Activated T-cell treated with anti-CD3 and anti-CD28 coated beads, Interleukin-2, amount 50 U/mL, for 4 hours (primary cell): ENCODE results near the gene DLG2. TPM values are rescaled to one million over a fixed set of nuclear protein-coding genes. Genes with fewer than 3 reads are reported as not detected.
"Not testable (repeated sequence)": the region's sequence is repeated elsewhere in the genome, so short reads cannot be mapped to it uniquely, and the experiment has no call there.

Experiments used
- ATAC-seq, 2 donors: fragments of 200-7000 bp; cut with Tn5 transposase; one replicate each; pipeline ENCODE4 v1.10.0; 2021
- DNase-seq: peaks from one replicate; pipeline ENCODE4 v3.0.0-alpha.2; 2020
- H3K27me3 Mint-ChIP-seq: one replicate; pipeline ENCODE4 v1.8.0; 2021; ENCODE audit warnings: low read depth, mixed read lengths
- H3K36me3 Mint-ChIP-seq: one replicate; pipeline ENCODE4 v1.8.0; 2022; ENCODE audit warnings: mixed read lengths; ENCODE audit not compliant: insufficient read depth
- H3K4me1 Mint-ChIP-seq: one replicate; pipeline ENCODE4 v1.8.0; 2021; ENCODE audit warnings: low read depth, mixed read lengths
- H3K4me3 Mint-ChIP-seq: one replicate; pipeline ENCODE4 v1.8.0; 2021; ENCODE audit warnings: mild to moderate bottlenecking, moderate library complexity, mixed read lengths
- H3K9me3 Mint-ChIP-seq: one replicate; pipeline ENCODE4 v1.8.0; 2021; ENCODE audit warnings: mixed read lengths
- total RNA-seq, 3 donors: library from RNA; stranded (reverse); gene quantifications; one replicate each; pipeline ENCODE4 v1.2.1, GENCODE V29; 2021

The DLG2 gene
- total RNA-seq, 3 donors from 2014 or later = 0.54 to 1.3 (median 0.58) TPM

GRCh38 chr11:85263328-85263727 is 363.8 kb downstream of the DLG2 start:
- ATAC-seq (no peak), DNase-seq (no peak)
- Mint-ChIP-seq H3K4me1 (no peaks in the 10 kb centered on the region), H3K36me3 (no peaks in the 10 kb centered on the region), H3K9me3 (peaks cover 3% of the 10 kb centered on the region), H3K4me3 (no peak overlapping the region), H3K27me3 (no peaks in the 10 kb centered on the region)

DNA sequence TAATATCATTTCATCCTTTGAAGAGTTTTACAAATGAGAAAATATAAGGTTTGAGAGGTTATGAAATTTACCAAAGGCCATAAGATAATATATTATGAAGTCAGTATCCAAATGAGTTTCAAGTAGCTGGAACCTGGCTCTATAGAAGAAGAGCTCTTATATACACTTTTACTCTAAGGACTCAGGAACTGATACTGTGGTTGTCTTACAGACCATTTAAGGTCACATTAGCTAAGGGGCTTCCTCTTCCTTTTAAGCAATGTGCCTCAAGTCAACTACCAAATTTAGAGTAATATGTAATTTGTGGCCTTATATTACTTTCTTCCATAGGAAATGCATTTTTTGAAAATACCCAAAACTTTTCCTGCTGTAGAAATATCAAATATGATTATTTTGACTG is 369.3 kb downstream of the DLG2 start:
- no peak for DNase-seq
- Mint-ChIP-seq H3K4me3 (no peak overlapping the region), H3K9me3 (peaks cover 8% of the 10 kb centered on the region), H3K36me3 (no peaks in the 10 kb centered on the region), H3K27me3 (no peaks in the 10 kb centered on the region), H3K4me1 (no peaks in the 10 kb centered on the region)
- ATAC-seq = no peak

GRCh38 chr11:85256433-85256832 is 370.7 kb downstream of the DLG2 start:
- Mint-ChIP-seq H3K9me3 (peaks cover 12% of the 10 kb centered on the region), H3K36me3 (no peaks in the 10 kb centered on the region), H3K4me3 (no peak overlapping the region), H3K4me1 (no peaks in the 10 kb centered on the region), H3K27me3 (no peaks in the 10 kb centered on the region)
- ATAC-seq = no peak
- no peak for DNase-seq

GRCh38 chr11:85249482-85249881 is 377.7 kb downstream of the DLG2 start:
- no peaks in the 10 kb centered on the region for H3K36me3 Mint-ChIP-seq
- no peaks in the 10 kb centered on the region for H3K27me3 Mint-ChIP-seq
- ATAC-seq (no peak), DNase-seq (no peak)
- H3K4me3 Mint-ChIP-seq = no peak overlapping the region
- peaks cover 8% of the 10 kb centered on the region for H3K9me3 Mint-ChIP-seq
- no peaks in the 10 kb centered on the region for H3K4me1 Mint-ChIP-seq

GRCh38 chr11:85247797-85248196 is 379.3 kb downstream of the DLG2 start:
- H3K4me3 Mint-ChIP-seq = no peak overlapping the region
- no peak for ATAC-seq
- no peaks in the 10 kb centered on the region for H3K36me3 Mint-ChIP-seq
- no peak for DNase-seq
- H3K27me3 Mint-ChIP-seq = no peaks in the 10 kb centered on the region
- H3K4me1 Mint-ChIP-seq = no peaks in the 10 kb centered on the region
- peaks cover 4% of the 10 kb centered on the region for H3K9me3 Mint-ChIP-seq

DNA sequence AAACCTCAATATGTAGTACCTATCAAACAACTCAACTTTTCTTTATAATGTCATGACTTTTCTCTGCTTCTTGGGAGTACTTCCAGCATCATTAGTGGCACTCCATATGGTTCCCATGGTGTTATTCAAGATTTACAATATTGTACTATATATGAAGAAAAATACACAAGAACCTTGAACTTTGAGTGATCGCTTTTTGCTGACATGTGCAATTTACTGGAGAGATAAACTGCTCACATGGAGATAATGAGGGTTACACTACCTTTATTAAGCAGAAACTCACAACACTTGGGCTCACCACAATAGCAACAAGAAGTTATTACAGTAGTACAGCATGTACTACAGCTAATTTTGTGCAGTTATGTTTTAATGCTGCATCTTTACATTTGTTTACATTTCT is 388.2 kb downstream of the DLG2 start:
- H3K9me3 Mint-ChIP-seq = peaks cover 3% of the 10 kb centered on the region

GRCh38 chr11:85238038-85238437 is 389.1 kb downstream of the DLG2 start:
- not testable (repeated sequence) for H3K9me3 Mint-ChIP-seq, H3K4me1 Mint-ChIP-seq, H3K4me3 Mint-ChIP-seq, H3K36me3 Mint-ChIP-seq, DNase-seq, H3K27me3 Mint-ChIP-seq, ATAC-seq

More for the DNA sequence above, 388.2 kb downstream of the DLG2 start:
- no peak for DNase-seq
- ATAC-seq = no peak
- Mint-ChIP-seq H3K36me3 (no peaks in the 10 kb centered on the region), H3K27me3 (no peaks in the 10 kb centered on the region), H3K4me1 (no peaks in the 10 kb centered on the region), H3K4me3 (no peak overlapping the region)

GRCh38 chr11:85236211-85236610 is 390.9 kb downstream of the DLG2 start:
- Mint-ChIP-seq H3K9me3 (peaks cover 7% of the 10 kb centered on the region), H3K4me3 (no peak overlapping the region), H3K27me3 (no peaks in the 10 kb centered on the region), H3K4me1 (no peaks in the 10 kb centered on the region), H3K36me3 (no peaks in the 10 kb centered on the region)
- no peak for DNase-seq
- no peak for ATAC-seq

GRCh38 chr11:85232559-85232958 is 394.6 kb downstream of the DLG2 start:
- H3K36me3 Mint-ChIP-seq = no peaks in the 10 kb centered on the region
- H3K27me3 Mint-ChIP-seq = no peaks in the 10 kb centered on the region
- no peak overlapping the region for H3K4me3 Mint-ChIP-seq
- ATAC-seq (no peak), DNase-seq (no peak)
- H3K4me1 Mint-ChIP-seq = no peaks in the 10 kb centered on the region
- peaks cover 10% of the 10 kb centered on the region for H3K9me3 Mint-ChIP-seq

DNA sequence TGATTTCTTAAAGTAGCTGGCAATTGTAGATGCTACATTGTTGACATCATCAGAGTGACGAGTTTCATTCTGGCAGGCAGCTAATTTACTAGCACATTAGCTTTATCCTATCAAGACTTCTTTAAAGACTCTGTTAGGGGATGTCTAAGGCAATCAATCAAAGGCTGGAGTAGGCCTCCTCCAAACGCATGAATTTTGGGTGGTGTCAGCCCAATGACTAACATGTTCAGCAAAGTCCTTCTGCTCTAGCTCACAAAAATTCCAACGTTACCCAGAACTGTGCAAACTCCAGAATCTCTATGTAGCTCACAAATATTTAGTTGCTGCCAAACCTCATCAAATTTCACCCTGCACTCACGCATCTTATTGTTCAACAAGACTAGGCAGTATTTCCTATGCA is 395.6 kb downstream of the DLG2 start:
- Mint-ChIP-seq H3K4me3 (no peak overlapping the region), H3K9me3 (peaks cover 10% of the 10 kb centered on the region), H3K27me3 (no peaks in the 10 kb centered on the region), H3K4me1 (no peaks in the 10 kb centered on the region), H3K36me3 (no peaks in the 10 kb centered on the region)
- ATAC-seq (no peak), DNase-seq (no peak)

- H3K27me3 Mint-ChIP-seq, H3K4me1 Mint-ChIP-seq, ATAC-seq, H3K36me3 Mint-ChIP-seq, DNase-seq, H3K4me3 Mint-ChIP-seq: not testable (repeated sequence)
- peaks cover 14% of the 10 kb centered on the region for H3K9me3 Mint-ChIP-seq
These were observed 397.4 kb downstream of the DLG2 start for GRCh38 chr11:85229723-85230122.

- H3K9me3 Mint-ChIP-seq = peaks cover 18% of the 10 kb centered on the region
- DNase-seq (no peak), ATAC-seq (no peak)
- H3K4me1 Mint-ChIP-seq = no peaks in the 10 kb centered on the region
- no peaks in the 10 kb centered on the region for H3K36me3 Mint-ChIP-seq
- no peak overlapping the region for H3K4me3 Mint-ChIP-seq
- no peaks in the 10 kb centered on the region for H3K27me3 Mint-ChIP-seq
These were observed 430.2 kb downstream of the DLG2 start for GRCh38 chr11:85196968-85197367.

GRCh38 chr11:85195934-85196333 is 431.2 kb downstream of the DLG2 start:
- Mint-ChIP-seq H3K27me3 (no peaks in the 10 kb centered on the region), H3K4me3 (no peak overlapping the region)
- ATAC-seq = no peak

DNA sequence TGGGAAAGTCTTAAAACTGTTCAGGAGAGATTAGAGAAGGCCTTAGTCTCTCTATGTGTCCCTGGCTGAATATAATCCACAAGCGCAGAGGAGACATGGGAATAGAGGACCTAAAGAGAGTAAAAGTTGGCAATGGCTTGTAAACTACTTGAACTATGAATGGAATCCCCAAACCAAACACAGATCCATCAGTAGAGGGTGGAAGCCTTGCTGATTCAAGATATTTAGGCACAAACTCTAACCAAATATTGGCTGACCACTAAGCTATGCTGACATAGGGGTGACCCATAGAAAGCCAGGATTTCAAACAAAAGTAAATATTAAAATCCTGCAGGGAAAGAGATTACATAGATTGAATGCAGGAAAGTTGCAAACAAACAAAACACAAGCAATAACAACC is 439.2 kb downstream of the DLG2 start:
- Mint-ChIP-seq H3K27me3 (no peaks in the 10 kb centered on the region), H3K4me3 (no peak overlapping the region), H3K36me3 (no peaks in the 10 kb centered on the region), H3K9me3 (peaks cover 30% of the 10 kb centered on the region), H3K4me1 (no peaks in the 10 kb centered on the region)
- ATAC-seq (no peak), DNase-seq (no peak)

More at GRCh38 chr11:85195934-85196333, 431.2 kb downstream of the DLG2 start:
- no peaks in the 10 kb centered on the region for H3K36me3 Mint-ChIP-seq
- peaks cover 20% of the 10 kb centered on the region for H3K9me3 Mint-ChIP-seq
- H3K4me1 Mint-ChIP-seq = no peaks in the 10 kb centered on the region
- no peak for DNase-seq

- Mint-ChIP-seq H3K4me3 (no peak overlapping the region), H3K36me3 (no peaks in the 10 kb centered on the region), H3K9me3 (peaks cover 27% of the 10 kb centered on the region), H3K4me1 (no peaks in the 10 kb centered on the region), H3K27me3 (no peaks in the 10 kb centered on the region)
- DNase-seq (no peak), ATAC-seq (no peak)
These were observed 442.4 kb downstream of the DLG2 start for GRCh38 chr11:85184721-85185120.
